C4-2B (cell line): Measurements from ENCODE around the gene NEIL1.

Experiments
- ZFX ChIP-seq: fragments of 450-650 bp; IDR thresholded peaks from 2 replicates; pipeline ENCODE4 v1.6.1; 2017
- TF ChIP-seq, protein P1 (sequence below): fragments of 450-650 bp; conservative IDR thresholded peaks from 2 replicates; pipeline ENCODE4 v1.5.1; 2017; ENCODE audit warnings: mild to moderate bottlenecking

DNA sequence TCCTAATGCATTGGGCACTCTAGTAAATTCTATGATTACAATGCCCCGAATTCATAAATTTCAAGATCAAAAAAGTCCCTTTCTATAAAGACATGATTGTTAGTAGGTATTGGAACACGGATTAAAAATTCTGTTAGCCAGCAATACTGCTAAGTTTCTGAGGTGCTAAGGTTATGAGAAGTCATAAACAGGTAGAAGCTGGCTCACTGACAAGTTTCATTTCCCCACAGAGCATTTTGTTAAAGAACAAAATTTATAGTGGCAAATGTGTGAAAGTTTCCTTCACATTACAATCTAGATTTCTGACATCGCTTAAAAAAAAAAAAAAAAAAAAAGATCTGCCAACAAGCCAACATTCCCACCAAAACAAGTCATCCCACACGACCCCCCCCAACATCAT lies 33.9 kb downstream of the NEIL1 start:
- TF ChIP-seq, protein P1, sequence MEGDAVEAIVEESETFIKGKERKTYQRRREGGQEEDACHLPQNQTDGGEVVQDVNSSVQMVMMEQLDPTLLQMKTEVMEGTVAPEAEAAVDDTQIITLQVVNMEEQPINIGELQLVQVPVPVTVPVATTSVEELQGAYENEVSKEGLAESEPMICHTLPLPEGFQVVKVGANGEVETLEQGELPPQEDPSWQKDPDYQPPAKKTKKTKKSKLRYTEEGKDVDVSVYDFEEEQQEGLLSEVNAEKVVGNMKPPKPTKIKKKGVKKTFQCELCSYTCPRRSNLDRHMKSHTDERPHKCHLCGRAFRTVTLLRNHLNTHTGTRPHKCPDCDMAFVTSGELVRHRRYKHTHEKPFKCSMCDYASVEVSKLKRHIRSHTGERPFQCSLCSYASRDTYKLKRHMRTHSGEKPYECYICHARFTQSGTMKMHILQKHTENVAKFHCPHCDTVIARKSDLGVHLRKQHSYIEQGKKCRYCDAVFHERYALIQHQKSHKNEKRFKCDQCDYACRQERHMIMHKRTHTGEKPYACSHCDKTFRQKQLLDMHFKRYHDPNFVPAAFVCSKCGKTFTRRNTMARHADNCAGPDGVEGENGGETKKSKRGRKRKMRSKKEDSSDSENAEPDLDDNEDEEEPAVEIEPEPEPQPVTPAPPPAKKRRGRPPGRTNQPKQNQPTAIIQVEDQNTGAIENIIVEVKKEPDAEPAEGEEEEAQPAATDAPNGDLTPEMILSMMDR, result no peak
- TF ChIP-seq ZFX, result no peak
